Liver (tissue), 9 donors: ENCODE data around the gene LRRC28. TPM values are rescaled to one million over a fixed set of nuclear protein-coding genes. Genes with fewer than 3 reads are reported as not detected.

Experiments used
- DNase-seq: peaks from one replicate; pipeline ENCODE4 v3.0.0-alpha.2; 2017; ENCODE audit warnings: low spot score
- H3K27ac ChIP-seq, 2 donors: one replicate each; pipeline ENCODE4 v1.7.0; 2013; ENCODE audit warnings: inconsistent platforms in 2 of 2, low read length in 2 of 2, control low read depth in 1 of 2, low read depth in 1 of 2, mild to moderate bottlenecking in 1 of 2
- H3K27me3 ChIP-seq, 4 donors: one replicate each; pipeline versions ENCODE4 v1.6.1 to v1.7.0; 2013; ENCODE audit warnings: low read length in 3 of 4, inconsistent platforms in 1 of 4, mild to moderate bottlenecking in 1 of 4, moderate library complexity in 1 of 4; ENCODE audit not compliant: control insufficient read depth in 4 of 4, insufficient read depth in 4 of 4
- H3K36me3 ChIP-seq, 4 donors: one replicate each; pipeline versions ENCODE4 v1.6.1 to v1.7.0; 2013; ENCODE audit warnings: low read length in 3 of 4, mild to moderate bottlenecking in 3 of 4, low read depth in 1 of 4, moderate library complexity in 1 of 4; ENCODE audit not compliant: control insufficient read depth in 4 of 4, insufficient read depth in 3 of 4
- H3K4me1 ChIP-seq, 4 donors: one replicate each; pipeline versions ENCODE4 v1.6.1 to v1.7.0; 2013; ENCODE audit warnings: low read length in 3 of 4, mild to moderate bottlenecking in 3 of 4, moderate library complexity in 1 of 4; ENCODE audit not compliant: control insufficient read depth in 4 of 4, insufficient read depth in 4 of 4
- H3K4me3 ChIP-seq, 3 donors: one replicate each; pipeline versions ENCODE4 v1.6.1 to v1.7.0; 2013; ENCODE audit warnings: low read length in 3 of 3, control low read depth in 1 of 3, low read depth in 1 of 3, mild to moderate bottlenecking in 1 of 3
- H3K9ac ChIP-seq, 2 donors: one replicate each; pipeline ENCODE4 v1.7.0; 2013; ENCODE audit warnings: low read length in 2 of 2, mild to moderate bottlenecking in 2 of 2, moderate library complexity in 2 of 2, control low read depth in 1 of 2, low read depth in 1 of 2
- H3K9me3 ChIP-seq, 4 donors: one replicate each; pipeline versions ENCODE4 v1.6.1 to v1.7.0; 2013; ENCODE audit warnings: low read length in 3 of 4; ENCODE audit not compliant: control insufficient read depth in 4 of 4
- EGR1 ChIP-seq, 2 donors: IDR thresholded peaks; 2 replicates each; pipeline ENCODE4 v1.6.1; 2016 to 2018; ENCODE audit warnings: antibody characterized with exemption in 2 of 2, low read depth in 2 of 2
- FOXA1 ChIP-seq: IDR thresholded peaks from 2 replicates; pipeline ENCODE4 v1.6.1; 2016; ENCODE audit warnings: antibody characterized with exemption
- FOXA2 ChIP-seq: IDR thresholded peaks from 2 replicates; pipeline ENCODE4 v1.6.1; 2016; ENCODE audit warnings: antibody characterized with exemption
- GABPA ChIP-seq, 2 donors: IDR thresholded peaks in 1 of 2; conservative IDR thresholded peaks in 1 of 2; 2 replicates each; pipeline ENCODE4 v1.6.1; 2016; ENCODE audit warnings: antibody characterized with exemption in 2 of 2, mild to moderate bottlenecking in 1 of 2, moderate library complexity in 1 of 2
- HNF4A ChIP-seq, 2 donors: conservative IDR thresholded peaks; 2 replicates each; pipeline ENCODE4 v1.6.1; 2016; ENCODE audit warnings: antibody characterized with exemption in 2 of 2, mild to moderate bottlenecking in 2 of 2
- HNF4G ChIP-seq: IDR thresholded peaks from 2 replicates; pipeline ENCODE4 v1.6.1; 2016; ENCODE audit warnings: antibody characterized with exemption
- JUND ChIP-seq, 2 donors: IDR thresholded peaks; 2 replicates each; pipeline ENCODE4 v1.6.1; 2016; ENCODE audit warnings: antibody characterized with exemption in 2 of 2
- NR2F2 ChIP-seq: IDR thresholded peaks from 2 replicates; pipeline ENCODE4 v1.6.1; 2016; ENCODE audit warnings: antibody characterized with exemption
- RAD21 ChIP-seq, 2 donors: IDR thresholded peaks; 2 replicates each; pipeline ENCODE4 v1.6.1; 2016; ENCODE audit warnings: antibody characterized with exemption in 2 of 2, mild to moderate bottlenecking in 2 of 2
- TAF1 ChIP-seq: conservative IDR thresholded peaks from 2 replicates; pipeline ENCODE4 v1.6.1; 2016; ENCODE audit warnings: antibody characterized with exemption, mild to moderate bottlenecking
- YY1 ChIP-seq: IDR thresholded peaks from 2 replicates; pipeline ENCODE4 v1.6.1; 2016; ENCODE audit warnings: antibody characterized with exemption, mild to moderate bottlenecking
- WGBS: extraction: QIAGEN DNeasy Blood & Tissue Kit; methylation state at CpG from one replicate; pipeline ENCODE4 v1.1.7; 2013; 5-methylcytosine and 5-hydroxymethylcytosine counted together
- polyA plus RNA-seq, 2 donors: library from polyadenylated mRNA; stranded (reverse) in 1 of 2; unstranded in 1 of 2; fragments of 200-250 nt in 1 of 2; fragments of >200 nt in 1 of 2; fragmentation: Nextera tagmentation in 1 of 2; extraction: Ambion mirVana in 1 of 2; gene quantifications; one replicate each; pipeline versions ENCODE4 v1.2.1 to v1.2.3, GENCODE V29; 2013 to 2015
- total RNA-seq, 2 donors: library from RNA; depleted of rRNA; stranded (reverse); fragments of >200 nt; gene quantifications; one replicate each; pipeline ENCODE4 v1.2.3, GENCODE V29; 2014
- TF ChIP-seq, protein P1 (sequence below): IDR thresholded peaks from 2 replicates; pipeline ENCODE4 v1.6.1; 2016; ENCODE audit warnings: antibody characterized with exemption
- TF ChIP-seq, protein P2 (sequence below): IDR thresholded peaks from 2 replicates; pipeline ENCODE4 v1.6.1; 2016; ENCODE audit warnings: antibody characterized with exemption, mild to moderate bottlenecking
- TF ChIP-seq, protein P3 (sequence below): IDR thresholded peaks from 2 replicates; pipeline ENCODE4 v1.6.1; 2016; ENCODE audit warnings: antibody characterized with exemption
- TF ChIP-seq, protein P4 (sequence below): fragments of 150-350 bp; IDR thresholded peaks from 2 replicates; pipeline ENCODE4 v1.5.1; 2017; ENCODE audit warnings: improper control_type of control experiment, low read depth, low read length; ENCODE audit not compliant: missing input control
- donor health status: healthy.
- donor health status: healthy.
- donor health status: healthy.
- donor health status: healthy.
- donor health status: healthy.

LRRC28 gene
- total and polyA plus RNA-seq, 4 donors, result 15.4 to 46.6 (median 41.0) TPM

DNA sequence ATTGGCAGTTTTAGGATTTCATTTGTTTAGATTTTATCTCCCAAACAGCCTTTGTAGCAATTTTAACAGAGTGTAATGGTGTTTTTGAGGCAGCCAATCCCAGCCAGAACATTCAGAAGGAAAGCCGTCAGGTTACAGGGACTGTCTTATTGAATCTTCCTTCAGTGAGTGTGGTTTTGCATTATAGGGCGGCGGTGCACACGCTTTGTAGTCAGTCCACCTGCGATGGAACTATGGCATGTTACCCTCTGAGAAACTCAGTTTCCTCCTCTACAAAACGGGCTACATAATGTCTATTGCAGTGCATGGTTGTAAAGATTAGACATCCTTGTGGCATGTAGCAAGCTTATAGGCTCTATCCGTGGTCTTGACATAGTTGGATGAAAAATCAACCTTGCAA, 1.0 kb downstream of the LRRC28 start:
- H3K27me3 ChIP-seq, result no peaks in the 10 kb centered on the region
- TF ChIP-seq, protein P1, sequence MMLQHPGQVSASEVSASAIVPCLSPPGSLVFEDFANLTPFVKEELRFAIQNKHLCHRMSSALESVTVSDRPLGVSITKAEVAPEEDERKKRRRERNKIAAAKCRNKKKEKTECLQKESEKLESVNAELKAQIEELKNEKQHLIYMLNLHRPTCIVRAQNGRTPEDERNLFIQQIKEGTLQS, result no peak
- TF ChIP-seq NR2F2 (no peak), RAD21 (IDR thresholded peaks at IDR 0.05) (no peak), FOXA1 (no peak), HNF4A (conservative IDR thresholded peaks at IDR 0.05) (no peak), HNF4G (no peak), TAF1 (no peak), YY1 (no peak), EGR1 (IDR thresholded peaks at IDR 0.05; ENCODE audit: low read depth in 2 of 2) (no peak), JUND (IDR thresholded peaks at IDR 0.05) (no peak), GABPA (IDR thresholded peaks at IDR 0.05 in 1 of 2, conservative IDR thresholded peaks at IDR 0.05 in 1 of 2) (no peak), FOXA2 (no peak)
- TF ChIP-seq, protein P2, sequence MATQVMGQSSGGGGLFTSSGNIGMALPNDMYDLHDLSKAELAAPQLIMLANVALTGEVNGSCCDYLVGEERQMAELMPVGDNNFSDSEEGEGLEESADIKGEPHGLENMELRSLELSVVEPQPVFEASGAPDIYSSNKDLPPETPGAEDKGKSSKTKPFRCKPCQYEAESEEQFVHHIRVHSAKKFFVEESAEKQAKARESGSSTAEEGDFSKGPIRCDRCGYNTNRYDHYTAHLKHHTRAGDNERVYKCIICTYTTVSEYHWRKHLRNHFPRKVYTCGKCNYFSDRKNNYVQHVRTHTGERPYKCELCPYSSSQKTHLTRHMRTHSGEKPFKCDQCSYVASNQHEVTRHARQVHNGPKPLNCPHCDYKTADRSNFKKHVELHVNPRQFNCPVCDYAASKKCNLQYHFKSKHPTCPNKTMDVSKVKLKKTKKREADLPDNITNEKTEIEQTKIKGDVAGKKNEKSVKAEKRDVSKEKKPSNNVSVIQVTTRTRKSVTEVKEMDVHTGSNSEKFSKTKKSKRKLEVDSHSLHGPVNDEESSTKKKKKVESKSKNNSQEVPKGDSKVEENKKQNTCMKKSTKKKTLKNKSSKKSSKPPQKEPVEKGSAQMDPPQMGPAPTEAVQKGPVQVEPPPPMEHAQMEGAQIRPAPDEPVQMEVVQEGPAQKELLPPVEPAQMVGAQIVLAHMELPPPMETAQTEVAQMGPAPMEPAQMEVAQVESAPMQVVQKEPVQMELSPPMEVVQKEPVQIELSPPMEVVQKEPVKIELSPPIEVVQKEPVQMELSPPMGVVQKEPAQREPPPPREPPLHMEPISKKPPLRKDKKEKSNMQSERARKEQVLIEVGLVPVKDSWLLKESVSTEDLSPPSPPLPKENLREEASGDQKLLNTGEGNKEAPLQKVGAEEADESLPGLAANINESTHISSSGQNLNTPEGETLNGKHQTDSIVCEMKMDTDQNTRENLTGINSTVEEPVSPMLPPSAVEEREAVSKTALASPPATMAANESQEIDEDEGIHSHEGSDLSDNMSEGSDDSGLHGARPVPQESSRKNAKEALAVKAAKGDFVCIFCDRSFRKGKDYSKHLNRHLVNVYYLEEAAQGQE, result no peak
- TF ChIP-seq, protein P3, sequence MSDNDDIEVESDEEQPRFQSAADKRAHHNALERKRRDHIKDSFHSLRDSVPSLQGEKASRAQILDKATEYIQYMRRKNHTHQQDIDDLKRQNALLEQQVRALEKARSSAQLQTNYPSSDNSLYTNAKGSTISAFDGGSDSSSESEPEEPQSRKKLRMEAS, result no peak
- H3K9me3 ChIP-seq, result no peaks in the 10 kb centered on the region
- H3K27ac ChIP-seq, result peak overlapping the region; percentile 28 to 93
- peaks cover 8 to 52% (median 42%) of the 10 kb centered on the region in 4 donors for H3K4me1 ChIP-seq
- H3K4me3 ChIP-seq, result peak overlapping the region; percentile 73 to 97 (median 85)
- H3K9ac ChIP-seq, result peak overlapping the region; percentile 97 to 99
- WGBS, result 33% methylated on average over 7 of the region's 7 CpGs
- DNase-seq, result no peak
- H3K36me3 ChIP-seq, result no peaks in the 10 kb centered on the region

DNA sequence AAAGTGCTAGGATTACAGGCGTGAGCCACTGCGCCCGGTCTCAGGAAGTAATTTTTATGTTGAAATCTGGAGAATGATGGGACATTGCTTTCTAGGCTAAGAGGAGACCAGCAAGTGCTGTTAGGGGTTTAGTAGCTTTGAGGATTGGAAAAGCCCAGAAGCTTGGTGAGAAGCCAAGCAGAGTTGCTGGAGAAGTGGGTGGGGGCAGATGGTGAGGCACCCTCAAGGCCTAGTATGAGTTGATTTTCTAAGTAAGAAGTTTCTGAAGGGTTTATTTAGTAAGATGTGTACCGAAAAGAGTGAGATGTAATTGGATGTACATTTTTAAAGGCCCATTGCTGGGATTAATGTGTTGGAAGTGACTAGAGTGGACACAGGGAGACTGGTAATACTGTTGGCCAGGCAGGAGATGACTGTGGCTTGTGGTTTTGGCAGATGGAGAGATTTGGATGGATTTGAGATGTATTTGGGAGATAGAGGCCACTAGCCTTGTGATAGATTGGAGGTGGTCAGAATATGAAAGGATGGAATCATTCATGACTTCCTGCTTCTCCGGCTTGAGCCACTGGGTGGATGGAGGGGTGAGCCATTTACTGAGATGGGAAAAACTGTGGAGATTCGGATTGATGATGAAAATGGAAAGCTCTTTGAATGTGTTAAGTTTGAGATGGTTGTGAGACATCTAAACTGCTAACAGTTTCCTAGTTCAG, 2.3 kb downstream of the LRRC28 start:
- Histone ChIP-seq H3K27ac (peak overlapping the region; percentile 8 to 71), H3K4me3 (no peak overlapping the region), H3K9me3 (no peaks in the 10 kb centered on the region), H3K4me1 (peaks cover 3 to 51% (median 40%) of the 10 kb centered on the region in 4 donors), H3K9ac (peak overlapping the region in 1 of 2 donors; percentile 18), H3K36me3 (no peaks in the 10 kb centered on the region), H3K27me3 (no peaks in the 10 kb centered on the region)
- no peak for DNase-seq
- WGBS, result 89% methylated on average over 6 of the region's 6 CpGs
- no peak for TF ChIP-seq HNF4G
- TF ChIP-seq, protein P4, sequence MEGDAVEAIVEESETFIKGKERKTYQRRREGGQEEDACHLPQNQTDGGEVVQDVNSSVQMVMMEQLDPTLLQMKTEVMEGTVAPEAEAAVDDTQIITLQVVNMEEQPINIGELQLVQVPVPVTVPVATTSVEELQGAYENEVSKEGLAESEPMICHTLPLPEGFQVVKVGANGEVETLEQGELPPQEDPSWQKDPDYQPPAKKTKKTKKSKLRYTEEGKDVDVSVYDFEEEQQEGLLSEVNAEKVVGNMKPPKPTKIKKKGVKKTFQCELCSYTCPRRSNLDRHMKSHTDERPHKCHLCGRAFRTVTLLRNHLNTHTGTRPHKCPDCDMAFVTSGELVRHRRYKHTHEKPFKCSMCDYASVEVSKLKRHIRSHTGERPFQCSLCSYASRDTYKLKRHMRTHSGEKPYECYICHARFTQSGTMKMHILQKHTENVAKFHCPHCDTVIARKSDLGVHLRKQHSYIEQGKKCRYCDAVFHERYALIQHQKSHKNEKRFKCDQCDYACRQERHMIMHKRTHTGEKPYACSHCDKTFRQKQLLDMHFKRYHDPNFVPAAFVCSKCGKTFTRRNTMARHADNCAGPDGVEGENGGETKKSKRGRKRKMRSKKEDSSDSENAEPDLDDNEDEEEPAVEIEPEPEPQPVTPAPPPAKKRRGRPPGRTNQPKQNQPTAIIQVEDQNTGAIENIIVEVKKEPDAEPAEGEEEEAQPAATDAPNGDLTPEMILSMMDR, result no peak
- no peak for TF ChIP-seq FOXA1
- TF ChIP-seq, protein P2, result no peak
